Neuronal stem cell (in vitro differentiated cells): ENCODE measurements around the gene CYP4F22.

Source experiments
- DNase-seq: peaks from one replicate; pipeline ENCODE4 v3.0.0-alpha.2; 2013; ENCODE audit warnings: low spot score
- H2AFZ ChIP-seq: one replicate; pipeline ENCODE4 v1.6.1; 2013; ENCODE audit warnings: mild to moderate bottlenecking, low read length, inconsistent platforms
- H2AK5ac ChIP-seq: 2 replicates; pipeline ENCODE4 v1.6.1; 2013; ENCODE audit warnings: low read depth, mild to moderate bottlenecking, inconsistent platforms, low read length, moderate library complexity, mixed read lengths
- H2BK120ac ChIP-seq: 2 replicates; pipeline ENCODE4 v1.6.1; 2013; ENCODE audit warnings: low read depth, mild to moderate bottlenecking, inconsistent platforms, low read length, moderate library complexity, mixed read lengths
- H2BK12ac ChIP-seq: one replicate; pipeline ENCODE4 v1.6.1; 2013; ENCODE audit warnings: low read length, inconsistent platforms
- H2BK15ac ChIP-seq: 2 replicates; pipeline ENCODE4 v1.6.1; 2013; ENCODE audit warnings: mild to moderate bottlenecking, low read length, inconsistent platforms, mixed read lengths
- H2BK5ac ChIP-seq: one replicate; pipeline ENCODE4 v1.6.1; 2013; ENCODE audit warnings: inconsistent platforms, mild to moderate bottlenecking, low read length, moderate library complexity
- H3K14ac ChIP-seq: one replicate; pipeline ENCODE4 v1.6.1; 2013; ENCODE audit warnings: low read length, inconsistent platforms
- H3K18ac ChIP-seq: 2 replicates; pipeline ENCODE4 v1.6.1; 2013; ENCODE audit warnings: low read length, inconsistent platforms
- H3K23ac ChIP-seq: 2 replicates; pipeline ENCODE4 v1.6.1; 2013; ENCODE audit warnings: low read depth, mild to moderate bottlenecking, mixed read lengths, low read length, inconsistent platforms; ENCODE audit not compliant: poor library complexity
- H3K27ac ChIP-seq: replicated peaks from 3 replicates; pipeline ENCODE4 v1.5.1; 2013; ENCODE audit warnings: low read length, inconsistent platforms
- H3K27me3 ChIP-seq, 3 experiments: 2 replicates each; pipeline ENCODE4 v1.6.1; 2013; ENCODE audit warnings: low read length in 3 of 3, mild to moderate bottlenecking in 2 of 3, inconsistent platforms in 1 of 3, low read depth in 1 of 3, mixed read lengths in 1 of 3, moderate library complexity in 1 of 3; ENCODE audit not compliant: control insufficient read depth in 3 of 3, insufficient read depth in 3 of 3
- H3K36me3 ChIP-seq, 2 donors: replicated peaks in 1 of 2; 2 replicates each; pipeline ENCODE4 v1.6.1; 2013; ENCODE audit warnings: low read length in 2 of 2; ENCODE audit not compliant: control insufficient read depth in 2 of 2, insufficient read depth in 2 of 2
- H3K4ac ChIP-seq: 2 replicates; pipeline ENCODE4 v1.6.1; 2013; ENCODE audit warnings: inconsistent platforms, mild to moderate bottlenecking, low read length, moderate library complexity
- H3K4me1 ChIP-seq, 2 donors: 1 replicate in 1 of 2; 2 replicates in 1 of 2; pipeline ENCODE4 v1.6.1; 2013; ENCODE audit warnings: low read length in 2 of 2, low read depth in 1 of 2; ENCODE audit not compliant: control insufficient read depth in 2 of 2, insufficient read depth in 1 of 2
- H3K4me2 ChIP-seq: one replicate; pipeline ENCODE4 v1.6.1; 2013; ENCODE audit warnings: mild to moderate bottlenecking, low read length, inconsistent platforms; ENCODE audit not compliant: insufficient read depth, poor library complexity, severe bottlenecking
- H3K4me3 ChIP-seq, 2 donors: 2 replicates each; pipeline ENCODE4 v1.5.1; 2013; ENCODE audit warnings: low read length in 2 of 2, mild to moderate bottlenecking in 2 of 2, inconsistent platforms in 1 of 2, moderate library complexity in 1 of 2
- H3K79me1 ChIP-seq: one replicate; pipeline ENCODE4 v1.6.1; 2013; ENCODE audit warnings: low read depth, mild to moderate bottlenecking, inconsistent platforms, low read length, moderate library complexity
- H3K9ac ChIP-seq: one replicate; pipeline ENCODE4 v1.6.1; 2013; ENCODE audit warnings: mild to moderate bottlenecking, low read depth, low read length, inconsistent platforms; ENCODE audit not compliant: poor library complexity
- H3K9me3 ChIP-seq, 2 donors: replicated peaks in 1 of 2; 2 replicates each; pipeline versions ENCODE3 to v1.6.1; 2013; ENCODE audit warnings: low read length in 2 of 2, mild to moderate bottlenecking in 2 of 2, inconsistent platforms in 1 of 2, low read depth in 1 of 2, mixed read lengths in 1 of 2, moderate library complexity in 1 of 2; ENCODE audit not compliant: control insufficient read depth in 2 of 2, insufficient read depth in 1 of 2
- H4K8ac ChIP-seq: one replicate; pipeline ENCODE4 v1.6.1; 2013; ENCODE audit warnings: low read depth, mild to moderate bottlenecking, inconsistent platforms, low read length, moderate library complexity
- H4K91ac ChIP-seq: one replicate; pipeline ENCODE4 v1.6.1; 2013; ENCODE audit warnings: low read length, low read depth, mild to moderate bottlenecking, inconsistent platforms; ENCODE audit not compliant: poor library complexity
- WGBS, 2 donors: extraction: QIAGEN DNeasy Blood & Tissue Kit; methylation state at CpG; one replicate each; pipeline ENCODE4 v1.1.7; 2013; ENCODE audit warnings: missing lambda C conversion rate in 2 of 2, mixed read lengths in 1 of 2; ENCODE audit not compliant: insufficient read length in 2 of 2, insufficient replicate concordance in 1 of 2; ENCODE audit errors: extremely low coverage in 2 of 2; 5-methylcytosine and 5-hydroxymethylcytosine counted together

The CYP4F22 gene

GRCh38 chr19:15550273-15550672 lies 41.9 kb downstream of the CYP4F22 start:
- H2BK15ac ChIP-seq, result no peak overlapping the region
- no peak overlapping the region for H2AK5ac ChIP-seq
- H2BK5ac ChIP-seq, result no peak overlapping the region
- no peak overlapping the region for H3K4me3 ChIP-seq
- no peak overlapping the region for H4K91ac ChIP-seq
- no peak overlapping the region for H4K8ac ChIP-seq
- no peak overlapping the region for H3K4me2 ChIP-seq
- peaks cover 0 to 4% of the 10 kb centered on the region in 2 donors for H3K9me3 ChIP-seq
- H3K4me1 ChIP-seq, result no peaks in the 10 kb centered on the region
- H3K79me1 ChIP-seq, result no peaks in the 10 kb centered on the region
- no peak overlapping the region for H3K9ac ChIP-seq
- H2BK12ac ChIP-seq, result no peak overlapping the region
- DNase-seq, result no peak
- H2AFZ ChIP-seq, result no peak overlapping the region
- H3K18ac ChIP-seq, result no peak overlapping the region
- no peak overlapping the region for H3K4ac ChIP-seq
- no CpG with 5 or more reads among the region's 3 CpGs for WGBS, 2 donors
- H3K23ac ChIP-seq, result no peak overlapping the region
- peaks cover 0 to 8% (median 2%) of the 10 kb centered on the region in 3 experiments for H3K27me3 ChIP-seq
- H3K27ac ChIP-seq, result no peak overlapping the region
- no peak overlapping the region for H3K14ac ChIP-seq
- no peak overlapping the region for H2BK120ac ChIP-seq
- H3K36me3 ChIP-seq, result no peaks in the 10 kb centered on the region

GRCh38 chr19:15550929-15551292 lies 42.6 kb downstream of the CYP4F22 start:
- Histone ChIP-seq H3K27ac (no peak overlapping the region), H3K9me3 (peaks cover 0 to 4% of the 10 kb centered on the region in 2 donors), H3K18ac (peak overlapping the region; percentile 27), H2BK12ac (no peak overlapping the region), H2BK15ac (no peak overlapping the region), H3K27me3 (peaks cover 0 to 8% (median 2%) of the 10 kb centered on the region in 3 experiments), H3K36me3 (no peaks in the 10 kb centered on the region), H2BK5ac (no peak overlapping the region), H2BK120ac (no peak overlapping the region), H3K23ac (peak overlapping the region; percentile 65), H3K4ac (no peak overlapping the region), H4K8ac (no peak overlapping the region), H2AFZ (no peak overlapping the region), H3K14ac (peak overlapping the region; percentile 38), H3K4me2 (peak overlapping the region; percentile 33), H4K91ac (no peak overlapping the region), H3K4me3 (peak overlapping the region in 1 of 2 donors; percentile 72), H3K9ac (peak overlapping the region; percentile 60), H2AK5ac (no peak overlapping the region), H3K4me1 (peaks cover 0 to under 1% of the 10 kb centered on the region in 2 donors), H3K79me1 (no peaks in the 10 kb centered on the region)
- no peak for DNase-seq
- WGBS, 2 donors, result no CpG with 5 or more reads among the region's 8 CpGs

GRCh38 chr19:15551293-15552004 lies 43.1 kb downstream of the CYP4F22 start:
- Histone ChIP-seq H3K9me3 (peaks cover 0 to 4% of the 10 kb centered on the region in 2 donors), H3K18ac (peak overlapping the region; percentile 27), H3K4me2 (peak overlapping the region; percentile 33), H3K27ac (no peak overlapping the region), H3K27me3 (peaks cover 0 to 8% (median 2%) of the 10 kb centered on the region in 3 experiments), H3K9ac (peak overlapping the region; percentile 60), H3K4me3 (peak overlapping the region in 1 of 2 donors; percentile 72), H3K79me1 (no peaks in the 10 kb centered on the region), H3K23ac (peak overlapping the region; percentile 65), H4K8ac (no peak overlapping the region), H3K14ac (peak overlapping the region; percentile 38), H3K36me3 (no peaks in the 10 kb centered on the region), H2BK12ac (no peak overlapping the region), H2BK15ac (no peak overlapping the region), H3K4ac (no peak overlapping the region), H2AK5ac (peak overlapping the region; percentile 37), H2BK5ac (no peak overlapping the region), H4K91ac (no peak overlapping the region), H3K4me1 (peaks cover 0 to 1% of the 10 kb centered on the region in 2 donors), H2BK120ac (no peak overlapping the region), H2AFZ (no peak overlapping the region)
- WGBS, 2 donors, result no CpG with 5 or more reads among the region's 40 CpGs
- DNase-seq, result no peak

GRCh38 chr19:15555021-15555420 lies 46.7 kb downstream of the CYP4F22 start:
- no peak overlapping the region for H2AFZ ChIP-seq
- peaks cover 0 to 13% (median 0%) of the 10 kb centered on the region in 3 experiments for H3K27me3 ChIP-seq
- no peak overlapping the region for H2BK5ac ChIP-seq
- H3K9ac ChIP-seq, result no peak overlapping the region
- H3K79me1 ChIP-seq, result no peaks in the 10 kb centered on the region
- H3K4me2 ChIP-seq, result no peak overlapping the region
- no peak overlapping the region for H3K4me3 ChIP-seq
- no peak overlapping the region for H2AK5ac ChIP-seq
- no peak overlapping the region for H3K14ac ChIP-seq
- no peak overlapping the region for H2BK12ac ChIP-seq
- no peak overlapping the region for H2BK120ac ChIP-seq
- no peak overlapping the region for H3K4ac ChIP-seq
- WGBS, 2 donors, result no CpG with 5 or more reads among the region's 17 CpGs
- peaks cover 0 to 4% of the 10 kb centered on the region in 2 donors for H3K9me3 ChIP-seq
- no peak overlapping the region for H2BK15ac ChIP-seq
- H3K27ac ChIP-seq, result no peak overlapping the region
- no peak for DNase-seq
- H3K23ac ChIP-seq, result no peak overlapping the region
- peaks cover 0 to 1% of the 10 kb centered on the region in 2 donors for H3K4me1 ChIP-seq
- H4K8ac ChIP-seq, result no peak overlapping the region
- no peak overlapping the region for H4K91ac ChIP-seq
- H3K18ac ChIP-seq, result no peak overlapping the region
- no peaks in the 10 kb centered on the region for H3K36me3 ChIP-seq
